Suprapubic skin (tissue), 4 donors: ENCODE data around the gene PRDM12. TPM values are rescaled to one million over a fixed set of nuclear protein-coding genes. Genes with fewer than 3 reads are reported as not detected.

ENCODE experiments used
- DNase-seq, 2 donors: peaks; one replicate each; pipeline ENCODE4 v3.0.0-alpha.2; 2019; ENCODE audit warnings: low spot score in 2 of 2
- H3K27ac ChIP-seq: fragments of 200-600 bp; sonication (generic); one replicate; pipeline ENCODE4 v1.5.1; 2019
- H3K27me3 ChIP-seq: fragments of 200-600 bp; sonication (generic); one replicate; pipeline ENCODE4 v1.5.1; 2019
- H3K36me3 ChIP-seq: fragments of 200-600 bp; sonication (generic); one replicate; pipeline ENCODE4 v1.5.1; 2019
- H3K4me1 ChIP-seq: fragments of 200-600 bp; sonication (generic); one replicate; pipeline ENCODE4 v1.5.1; 2019
- H3K4me3 ChIP-seq: fragments of 200-600 bp; sonication (generic); one replicate; pipeline ENCODE4 v1.5.1; 2019; ENCODE audit warnings: mild to moderate bottlenecking
- H3K9me3 ChIP-seq: fragments of 200-600 bp; sonication (generic); one replicate; pipeline ENCODE4 v1.5.1; 2019
- EP300 ChIP-seq: sonication (generic); formaldehyde crosslinking; IDR thresholded peaks from one replicate; pipeline ENCODE4 v1.6.1; 2017; ENCODE audit warnings: antibody characterized with exemption
- POLR2A ChIP-seq, 2 donors: fragments of 450-650 bp; IDR thresholded peaks; one replicate each; pipeline ENCODE4 v1.6.1; 2017; ENCODE audit warnings: antibody characterized with exemption in 2 of 2, mild to moderate bottlenecking in 2 of 2, moderate library complexity in 2 of 2
- POLR2AphosphoS5 ChIP-seq, 3 donors: sonication (generic); formaldehyde crosslinking; IDR thresholded peaks; one replicate each; pipeline ENCODE4 v1.6.1; 2017; ENCODE audit warnings: antibody characterized with exemption in 3 of 3
- WGBS: methylation state at CpG from one replicate; pipeline ENCODE4 v1.1.5; 2018; 5-methylcytosine and 5-hydroxymethylcytosine counted together
- total RNA-seq, 4 donors: library from RNA; depleted of rRNA; stranded (reverse); fragments of >200 nt; gene quantifications; one replicate each; pipeline ENCODE4 v1.1.0, GENCODE V29; 2016
- TF ChIP-seq, protein P1 (sequence below), 2 donors: fragments of 200-600 bp in 1 of 2; fragments of 450-650 bp in 1 of 2; sonication (generic) in 1 of 2; IDR thresholded peaks; one replicate each; pipeline ENCODE4 v1.5.1; 2016 to 2019; ENCODE audit warnings: antibody characterized with exemption in 2 of 2, mild to moderate bottlenecking in 1 of 2, moderate library complexity in 1 of 2

The PRDM12 gene
- total RNA-seq, 4 donors from 2014 or later, result not detected

DNA sequence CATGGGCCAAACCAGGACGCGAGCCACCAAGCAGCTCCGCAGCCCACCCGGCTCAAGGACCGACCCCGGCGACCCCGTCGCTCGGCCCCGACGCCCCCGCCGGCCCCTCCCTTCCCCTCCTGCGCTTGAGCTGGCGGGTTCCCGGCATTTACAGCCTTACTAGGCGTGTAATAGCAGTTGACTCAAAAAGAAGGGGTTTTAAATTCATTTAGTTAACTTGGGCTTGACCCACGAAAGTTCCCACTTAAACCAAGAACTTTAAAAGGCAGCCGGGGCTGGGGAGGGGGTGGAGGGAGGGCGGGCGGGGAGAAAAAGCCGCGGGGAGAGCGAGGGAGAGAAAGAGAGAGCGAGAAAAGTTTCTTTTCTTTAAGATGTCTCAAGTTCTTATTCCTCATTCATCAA, 636 bp downstream of the PRDM12 start:
- DNase-seq, result no peak

DNA sequence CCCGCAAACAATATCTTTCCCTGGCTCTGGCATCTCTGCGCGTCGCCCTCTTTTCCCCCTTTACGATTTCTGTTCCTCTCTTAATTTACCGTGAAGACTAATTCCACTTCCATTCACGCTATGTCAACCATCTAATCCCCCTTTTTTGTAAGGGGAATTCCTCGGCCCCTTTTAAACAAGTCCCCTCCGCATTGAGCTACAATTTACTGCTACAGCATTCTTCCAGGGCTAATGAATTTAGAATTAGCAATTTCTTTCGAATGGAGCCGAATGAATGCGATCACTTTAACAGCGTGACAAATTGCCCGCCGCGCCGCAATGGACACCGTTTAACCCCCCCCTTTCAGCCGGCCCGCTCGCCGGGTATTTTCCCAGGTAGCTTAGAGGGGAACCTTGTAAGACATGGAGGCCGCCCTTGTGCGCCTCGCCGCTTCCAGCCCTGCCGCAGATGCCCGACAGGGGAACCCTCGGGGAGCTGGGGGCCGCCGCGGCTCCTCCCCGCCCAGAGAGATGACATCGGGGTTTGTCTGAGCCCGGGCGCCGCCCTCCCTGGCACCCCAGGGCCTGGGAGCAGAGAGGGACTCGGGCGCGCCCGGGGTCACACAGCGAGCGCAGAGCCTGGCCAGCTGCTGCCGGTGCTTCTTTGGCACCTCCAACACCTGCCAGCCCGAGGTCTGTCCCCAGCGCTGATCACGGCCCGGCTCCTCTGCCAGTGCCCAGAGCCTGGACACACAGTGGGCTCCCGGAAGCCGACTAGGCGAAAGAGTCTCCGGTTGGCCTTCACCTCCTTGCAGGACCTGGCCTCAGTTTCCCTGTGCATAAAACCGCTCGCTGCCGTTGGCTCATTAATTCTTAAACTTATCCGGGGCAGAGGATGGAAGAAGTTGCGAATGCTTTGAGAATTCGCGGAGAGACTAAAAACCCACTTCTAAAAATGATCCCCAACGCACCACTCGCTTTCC, 1.3 kb downstream of the PRDM12 start:
- peaks cover 57% of the 10 kb centered on the region for H3K4me1 ChIP-seq
- no peak for DNase-seq
- no peak for TF ChIP-seq POLR2AphosphoS5 (IDR thresholded peaks at IDR 0.05)
- peak overlapping the region; percentile 25 for H3K4me3 ChIP-seq
- H3K9me3 ChIP-seq, result no peaks in the 10 kb centered on the region
- no peaks in the 10 kb centered on the region for H3K36me3 ChIP-seq
- no peak overlapping the region for H3K27ac ChIP-seq
- peaks cover 81% of the 10 kb centered on the region for H3K27me3 ChIP-seq
- 5% methylated on average over 46 of the region's 61 CpGs for WGBS

More for the DNA sequence above, 636 bp downstream of the PRDM12 start:
- Histone ChIP-seq H3K9me3 (no peaks in the 10 kb centered on the region), H3K36me3 (no peaks in the 10 kb centered on the region), H3K4me3 (peak overlapping the region; percentile 25), H3K27me3 (peaks cover 88% of the 10 kb centered on the region), H3K27ac (no peak overlapping the region), H3K4me1 (peaks cover 64% of the 10 kb centered on the region)
- 3% methylated on average over 23 of the region's 26 CpGs for WGBS
- TF ChIP-seq POLR2A (IDR thresholded peaks at IDR 0.05) (no peak), EP300 (no peak)
- TF ChIP-seq, protein P1, sequence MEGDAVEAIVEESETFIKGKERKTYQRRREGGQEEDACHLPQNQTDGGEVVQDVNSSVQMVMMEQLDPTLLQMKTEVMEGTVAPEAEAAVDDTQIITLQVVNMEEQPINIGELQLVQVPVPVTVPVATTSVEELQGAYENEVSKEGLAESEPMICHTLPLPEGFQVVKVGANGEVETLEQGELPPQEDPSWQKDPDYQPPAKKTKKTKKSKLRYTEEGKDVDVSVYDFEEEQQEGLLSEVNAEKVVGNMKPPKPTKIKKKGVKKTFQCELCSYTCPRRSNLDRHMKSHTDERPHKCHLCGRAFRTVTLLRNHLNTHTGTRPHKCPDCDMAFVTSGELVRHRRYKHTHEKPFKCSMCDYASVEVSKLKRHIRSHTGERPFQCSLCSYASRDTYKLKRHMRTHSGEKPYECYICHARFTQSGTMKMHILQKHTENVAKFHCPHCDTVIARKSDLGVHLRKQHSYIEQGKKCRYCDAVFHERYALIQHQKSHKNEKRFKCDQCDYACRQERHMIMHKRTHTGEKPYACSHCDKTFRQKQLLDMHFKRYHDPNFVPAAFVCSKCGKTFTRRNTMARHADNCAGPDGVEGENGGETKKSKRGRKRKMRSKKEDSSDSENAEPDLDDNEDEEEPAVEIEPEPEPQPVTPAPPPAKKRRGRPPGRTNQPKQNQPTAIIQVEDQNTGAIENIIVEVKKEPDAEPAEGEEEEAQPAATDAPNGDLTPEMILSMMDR (IDR thresholded peaks at IDR 0.05), result no peak

DNA sequence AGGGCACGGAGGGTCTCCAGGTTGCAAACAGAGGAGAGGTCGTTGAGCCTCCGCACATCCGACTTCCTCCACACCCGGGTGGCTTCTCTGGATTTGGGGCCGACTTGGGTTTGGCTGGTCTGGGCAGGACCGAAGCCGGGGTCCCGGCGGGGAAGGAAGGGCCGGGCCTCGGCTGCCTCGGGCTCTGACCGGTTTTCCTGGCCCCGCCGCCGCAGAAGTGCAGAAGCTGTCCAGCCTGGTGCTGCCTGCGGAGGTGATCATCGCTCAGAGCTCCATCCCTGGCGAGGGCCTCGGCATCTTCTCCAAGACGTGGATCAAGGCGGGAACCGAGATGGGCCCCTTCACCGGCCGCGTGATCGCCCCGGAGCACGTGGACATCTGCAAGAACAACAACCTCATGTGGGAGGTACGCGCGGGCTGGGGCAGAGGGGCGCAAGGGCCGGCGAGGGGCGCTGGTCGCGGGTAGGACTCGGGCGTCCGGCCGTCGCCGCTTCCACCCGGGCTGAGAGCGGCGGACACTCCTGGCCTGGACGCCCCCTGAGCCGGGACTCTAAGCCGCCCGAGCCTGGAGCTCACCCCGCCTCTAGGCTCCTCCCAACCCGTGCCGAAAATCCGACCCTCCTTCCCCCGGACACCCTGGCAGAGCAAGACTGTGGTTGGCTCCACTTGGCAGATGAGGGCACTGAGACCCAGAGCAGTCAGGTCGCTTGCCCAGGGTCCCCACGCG, 2.2 kb downstream of the PRDM12 start:
- Histone ChIP-seq H3K4me1 (peaks cover 49% of the 10 kb centered on the region), H3K36me3 (no peaks in the 10 kb centered on the region), H3K4me3 (no peak overlapping the region), H3K27me3 (peaks cover 73% of the 10 kb centered on the region), H3K9me3 (no peaks in the 10 kb centered on the region), H3K27ac (no peak overlapping the region)
- WGBS, result 33% methylated on average over 3 of the region's 60 CpGs
- no peak for DNase-seq
- TF ChIP-seq POLR2AphosphoS5 (IDR thresholded peaks at IDR 0.05), result no peak
- TF ChIP-seq EP300, result no peak
- TF ChIP-seq, protein P1 (IDR thresholded peaks at IDR 0.05), result no peak
- no peak for TF ChIP-seq POLR2A (IDR thresholded peaks at IDR 0.05)

DNA sequence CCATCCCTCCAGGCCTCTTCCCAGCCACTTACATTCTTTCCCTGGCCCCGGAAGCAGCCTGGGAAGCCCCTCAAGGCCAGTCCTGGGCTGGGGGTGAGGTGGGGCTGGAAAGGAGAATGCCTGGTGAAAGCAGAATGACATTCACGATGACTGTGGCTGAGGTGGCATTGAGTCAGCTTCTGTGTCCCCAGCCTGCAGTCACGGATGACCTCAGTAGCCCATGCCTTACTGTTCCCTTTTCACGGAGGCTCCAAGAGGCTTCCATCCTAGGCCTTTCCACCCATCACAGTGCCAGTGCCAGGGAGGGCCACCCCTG, 2.7 kb downstream of the PRDM12 start:
- no peak for TF ChIP-seq POLR2A (IDR thresholded peaks at IDR 0.05)
- no peak for TF ChIP-seq POLR2AphosphoS5 (IDR thresholded peaks at IDR 0.05)
- TF ChIP-seq, protein P1 (IDR thresholded peaks at IDR 0.05), result no peak
- TF ChIP-seq EP300, result no peak
- no peak for DNase-seq
- Histone ChIP-seq H3K27me3 (peaks cover 68% of the 10 kb centered on the region), H3K27ac (no peak overlapping the region), H3K36me3 (no peaks in the 10 kb centered on the region), H3K4me1 (peaks cover 44% of the 10 kb centered on the region), H3K4me3 (no peak overlapping the region), H3K9me3 (no peaks in the 10 kb centered on the region)
- WGBS, result 69% methylated on average over 4 of the region's 4 CpGs

DNA sequence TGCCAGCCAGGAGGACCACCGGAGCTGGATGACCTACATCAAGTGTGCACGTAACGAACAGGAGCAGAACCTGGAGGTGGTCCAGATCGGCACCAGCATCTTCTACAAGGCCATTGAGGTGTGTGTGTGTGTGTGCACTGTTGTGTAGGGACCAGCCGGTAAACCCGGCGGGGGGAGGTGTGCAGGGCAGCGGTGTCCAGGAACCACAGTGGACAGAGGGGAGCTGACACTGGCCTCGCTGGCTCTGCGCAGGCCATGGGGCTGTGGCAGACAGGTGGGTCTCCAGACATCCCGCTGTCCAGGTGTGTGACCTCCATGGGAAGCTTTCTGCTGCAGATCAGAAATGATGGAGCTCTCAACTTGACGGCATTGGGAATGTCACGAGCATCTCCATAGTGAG, 3.8 kb downstream of the PRDM12 start:
- Histone ChIP-seq H3K9me3 (no peaks in the 10 kb centered on the region), H3K27me3 (peaks cover 56% of the 10 kb centered on the region), H3K4me3 (no peak overlapping the region), H3K36me3 (no peaks in the 10 kb centered on the region), H3K27ac (no peak overlapping the region), H3K4me1 (peaks cover 35% of the 10 kb centered on the region)
- TF ChIP-seq POLR2AphosphoS5 (IDR thresholded peaks at IDR 0.05), result no peak
- TF ChIP-seq EP300, result no peak
- TF ChIP-seq POLR2A (IDR thresholded peaks at IDR 0.05), result no peak
- TF ChIP-seq, protein P1 (IDR thresholded peaks at IDR 0.05), result no peak
- no peak for DNase-seq
- WGBS, result 91% methylated on average over 12 of the region's 13 CpGs
